ENCODE data around the gene ATP11C.
"Not testable (repeated sequence)": the region's sequence is repeated elsewhere in the genome, so short reads cannot be mapped to it uniquely, and the experiment has no call there.

Gene ATP11C

DNA sequence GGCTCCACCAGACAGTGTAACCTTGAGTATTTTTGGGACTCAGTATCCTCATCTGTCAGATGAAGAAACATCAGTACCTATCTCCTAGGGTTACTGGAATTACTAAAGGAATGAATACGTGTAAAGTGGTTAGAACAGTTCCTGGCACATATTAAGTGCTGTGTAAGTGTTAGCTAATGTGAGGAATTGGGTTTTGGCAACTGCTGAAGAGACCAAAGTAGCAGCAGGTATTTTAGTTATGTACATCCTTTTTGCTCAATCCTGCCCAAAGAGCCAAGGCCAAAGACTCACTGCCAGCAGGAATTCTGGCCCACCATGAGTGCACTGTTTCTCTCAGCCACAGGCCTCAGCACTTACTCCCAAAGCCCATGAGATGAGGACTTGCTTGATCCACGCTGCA lies 208.2 kb downstream of the ATP11C start:
- DNase-seq (ENCODE audit: low spot score): no peak

DNA sequence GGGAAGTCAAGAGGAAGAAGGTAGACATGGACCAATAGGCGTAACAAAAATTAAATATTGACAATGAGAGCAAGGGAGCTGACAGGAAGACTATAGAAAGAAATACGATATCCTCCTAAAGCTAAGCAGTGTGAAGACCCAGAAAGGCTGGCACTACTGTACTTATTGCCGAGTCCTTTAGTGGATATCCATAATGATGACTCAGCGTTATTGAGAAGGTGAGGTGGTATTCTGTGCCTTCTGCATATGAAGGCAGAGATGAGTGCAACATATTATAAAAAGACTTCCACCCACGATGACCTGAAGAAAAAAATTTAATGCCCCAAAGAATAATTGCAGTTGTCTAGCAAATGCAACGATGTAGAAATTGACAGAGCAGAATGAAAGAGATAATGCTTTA lies 211.9 kb downstream of the ATP11C start:
- no peak for DNase-seq (ENCODE audit: low spot score)

GRCh38 chrX:139720136-139720535 lies 212.7 kb downstream of the ATP11C start:
- no peak for DNase-seq (ENCODE audit: low spot score)

GRCh38 chrX:139708067-139708466 lies 224.8 kb downstream of the ATP11C start, which contains the start of gene MCF2:
TSS of gene MCF2 (minus strand) at chrX:139708167. CDS start at chrX:139651744, 56,423 bp downstream.
- DNase-seq (ENCODE audit: low spot score): no peak

- no peak for DNase-seq (ENCODE audit: low spot score)
Measured at GRCh38 chrX:139702658-139703057, 230.2 kb downstream of the ATP11C start.

DNA sequence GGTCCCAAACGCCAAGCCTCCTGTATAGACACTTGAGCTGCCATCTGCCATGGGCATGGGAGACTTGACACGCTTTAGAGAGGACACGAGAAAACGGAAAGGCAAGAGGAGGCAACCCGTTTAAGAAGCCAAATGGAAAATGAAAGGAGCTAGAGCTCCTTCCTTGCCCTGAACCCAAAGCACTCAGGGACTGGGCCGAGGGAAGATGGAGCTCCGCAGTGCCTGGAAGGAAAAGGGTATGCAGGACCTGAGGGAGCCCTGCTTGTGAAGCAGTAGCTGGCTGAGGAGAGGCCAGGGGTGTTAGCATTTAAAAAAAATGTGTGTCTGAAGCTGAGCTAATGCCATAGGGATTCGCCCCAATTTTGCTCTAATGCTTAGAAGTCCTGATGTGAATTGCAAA lies 239.9 kb downstream of the ATP11C start:
- no peak for DNase-seq (ENCODE audit: low spot score)

- DNase-seq (ENCODE audit: low spot score): no peak
Measured at GRCh38 chrX:139692506-139692849, 240.4 kb downstream of the ATP11C start.

- no peak for DNase-seq (ENCODE audit: low spot score)
Measured at GRCh38 chrX:139691843-139692505, 240.9 kb downstream of the ATP11C start.

DNA sequence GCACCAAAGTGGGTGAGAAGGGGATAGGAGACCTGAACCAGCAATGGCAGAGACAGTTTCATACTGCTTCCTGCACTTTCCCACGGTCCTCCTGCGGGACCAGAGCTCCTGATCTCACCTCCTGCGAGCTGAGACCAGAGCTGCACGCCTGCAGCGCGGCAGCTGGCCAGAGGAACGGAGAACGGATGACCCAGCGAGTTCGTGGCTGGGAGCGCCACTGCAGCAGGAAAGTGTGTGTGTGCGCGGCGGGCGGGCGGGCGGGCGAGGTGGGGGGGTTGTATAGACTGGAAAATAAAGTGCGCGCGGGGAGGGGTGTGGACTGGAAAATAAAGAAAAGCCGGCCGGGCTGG lies 241.4 kb downstream of the ATP11C start:
- DNase-seq (ENCODE audit: low spot score): no peak

GRCh38 chrX:139685175-139685574 lies 247.7 kb downstream of the ATP11C start:
- DNase-seq (ENCODE audit: low spot score): not testable (repeated sequence)

DNA sequence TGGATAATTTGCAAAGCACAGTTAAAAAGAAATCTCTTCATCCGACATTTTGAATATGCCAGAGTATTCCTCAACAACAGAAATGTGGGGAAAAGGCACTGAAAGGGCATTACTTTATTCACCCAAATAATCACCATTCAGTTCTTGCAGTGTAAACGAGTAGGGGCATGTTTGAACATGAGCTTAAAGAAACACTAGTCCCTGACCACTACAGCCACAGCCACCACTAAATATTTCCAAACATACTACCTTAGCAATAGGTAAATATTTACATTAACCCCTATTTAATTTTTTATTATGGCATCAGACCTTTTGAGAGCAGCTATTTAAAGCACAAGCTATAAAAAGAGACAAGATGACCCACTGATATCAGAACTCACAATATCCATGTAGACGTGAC lies 252.5 kb downstream of the ATP11C start:
- DNase-seq (ENCODE audit: low spot score): no peak
